Endothelial cell of umbilical vein (primary cell): ENCODE measurements around the gene ZFP36. TPM values are rescaled to one million over a fixed set of nuclear protein-coding genes. Genes with fewer than 3 reads are reported as not detected.

Experiments used
- BruUV-seq: library from RNA; stranded (reverse); fragments of 400-500 nt; replicated peaks from 2 replicates; lab custom pipeline; 2021; lab: Mats Ljungman, UMichigan
- CTCF ChIA-PET: fragments of 300-600, 350-600 bp; sonication (Branson Sonifier 250); formaldehyde crosslinking; loops from one replicate; lab custom pipeline; 2021; ENCODE audit warnings: antibody characterized with exemption, inconsistent platforms; lab: Charles Lee
- POLR2A ChIA-PET: fragments of 300-600, 350-600 bp; sonication (Branson Sonifier 250); formaldehyde crosslinking; loops from one replicate; lab custom pipeline; 2021; ENCODE audit warnings: antibody characterized with exemption, inconsistent platforms; lab: Charles Lee
- DNase-seq: peaks from one replicate; pipeline ENCODE4 v3.0.0-alpha.2; 2011; ENCODE audit warnings: low read depth, low spot score
- FAIRE-seq: peaks from 2 replicates; lab custom pipeline; 2011; peaks lifted over from hg19 to GRCh38; lab: Jason Lieb, UNC
- H2AFZ ChIP-seq: 2 replicates; pipeline ENCODE4 v1.6.0; 2012; ENCODE audit warnings: low read depth, low read length, control low read depth, inconsistent platforms
- H3K27ac ChIP-seq: 2 replicates; pipeline ENCODE4 v1.5.1; 2011; ENCODE audit warnings: low read depth, mild to moderate bottlenecking, control low read depth, low read length, moderate library complexity; ENCODE audit not compliant: insufficient read depth
- H3K27me3 ChIP-seq, 2 experiments: 2 replicates each; pipeline versions ENCODE4 v1.6.0 to v1.6.1; 2011; ENCODE audit warnings: low read length in 2 of 2, mixed read lengths in 1 of 2; ENCODE audit not compliant: control insufficient read depth in 2 of 2, insufficient read depth in 2 of 2
- H3K36me3 ChIP-seq, 2 experiments: 2 replicates in 1 of 2; 3 replicates in 1 of 2; pipeline ENCODE4 v1.5.1; 2011; ENCODE audit warnings: low read length in 2 of 2, mild to moderate bottlenecking in 1 of 2, moderate library complexity in 1 of 2; ENCODE audit not compliant: control insufficient read depth in 2 of 2, insufficient read depth in 2 of 2; ENCODE audit errors: extremely low read depth in 1 of 2
- H3K4me1 ChIP-seq: 3 replicates; pipeline ENCODE4 v1.5.1; 2011; ENCODE audit warnings: mild to moderate bottlenecking, low read length; ENCODE audit not compliant: control insufficient read depth, insufficient read depth; ENCODE audit errors: extremely low read depth
- H3K4me2 ChIP-seq: 2 replicates; pipeline ENCODE4 v1.6.1; 2011; ENCODE audit warnings: low read length, control low read depth, mixed read lengths; ENCODE audit not compliant: insufficient read depth
- H3K4me3 ChIP-seq, 3 experiments: fragments of 200-600 bp in 1 of 3; sonication (generic), shearing (Covaris generic) in 1 of 3; replicated peaks in 1 of 3; 2 replicates each; pipeline ENCODE4 v1.5.1; 2011 to 2016; ENCODE audit warnings: control low read depth in 3 of 3, low read length in 3 of 3, mild to moderate bottlenecking in 2 of 3, inconsistent platforms in 1 of 3, low read depth in 1 of 3, moderate library complexity in 1 of 3; ENCODE audit not compliant: insufficient read depth in 1 of 3
- H3K79me2 ChIP-seq: 2 replicates; pipeline ENCODE4 v1.6.0; 2012; ENCODE audit warnings: low read length, inconsistent platforms; ENCODE audit not compliant: control insufficient read depth, insufficient read depth
- H3K9ac ChIP-seq: replicated peaks from 2 replicates; pipeline ENCODE3; 2011; ENCODE audit warnings: low read length, control low read depth; ENCODE audit not compliant: insufficient read depth; ENCODE audit errors: extremely low read depth
- H3K9me1 ChIP-seq: replicated peaks from 3 replicates; pipeline ENCODE4 v1.6.0; 2011; ENCODE audit warnings: mild to moderate bottlenecking, low read length; ENCODE audit not compliant: control insufficient read depth, insufficient read depth; ENCODE audit errors: extremely low read depth
- H3K9me3 ChIP-seq: replicated peaks from 2 replicates; pipeline ENCODE4 v1.5.1; 2012; ENCODE audit warnings: low read length, inconsistent platforms; ENCODE audit not compliant: control insufficient read depth, insufficient read depth
- H4K20me1 ChIP-seq: replicated peaks from 2 replicates; pipeline ENCODE3; 2011; ENCODE audit warnings: mild to moderate bottlenecking, low read length; ENCODE audit not compliant: control insufficient read depth, insufficient read depth; ENCODE audit errors: extremely low read depth
- CTCF ChIP-seq, 2 donors: IDR thresholded peaks; 1 replicate in 1 of 2; 2 replicates in 1 of 2; pipeline ENCODE4 v1.5.1; 2011; ENCODE audit warnings: low read length in 2 of 2, mild to moderate bottlenecking in 2 of 2, moderate library complexity in 2 of 2, control low read depth in 1 of 2, inconsistent platforms in 1 of 2, low read depth in 1 of 2; ENCODE audit not compliant: insufficient read depth in 1 of 2; ENCODE audit errors: extremely low read depth in 1 of 2
- EZH2 ChIP-seq: IDR thresholded peaks from 2 replicates; pipeline ENCODE4 v1.6.1; 2012; ENCODE audit warnings: borderline replicate concordance, low read depth, mild to moderate bottlenecking, moderate library complexity, low read length, inconsistent platforms; ENCODE audit not compliant: severe bottlenecking
- GATA2 ChIP-seq: IDR thresholded peaks from 2 replicates; pipeline ENCODE4 v1.7.0; 2011; ENCODE audit warnings: low read depth, mild to moderate bottlenecking, moderate library complexity, mixed read lengths, low read length; ENCODE audit not compliant: insufficient read length, insufficient read depth
- JUN ChIP-seq: IDR thresholded peaks from 2 replicates; pipeline ENCODE4 v1.6.1; 2011; ENCODE audit warnings: borderline replicate concordance, low read depth; ENCODE audit not compliant: insufficient read length, insufficient read depth
- MAX ChIP-seq: IDR thresholded peaks from 2 replicates; pipeline ENCODE4 v1.6.1; 2011; ENCODE audit not compliant: insufficient read depth, insufficient read length
- MYC ChIP-seq: IDR thresholded peaks from one replicate; pipeline ENCODE4 v1.6.1; 2011; ENCODE audit warnings: mild to moderate bottlenecking, low read depth, low read length
- POLR2A ChIP-seq: IDR thresholded peaks from 2 replicates; pipeline ENCODE4 v1.6.1; 2012; ENCODE audit warnings: low read depth, mild to moderate bottlenecking, control low read depth, low read length
- POLR2AphosphoS5 ChIP-seq: IDR thresholded peaks from 2 replicates; pipeline ENCODE4 v1.6.1; 2012; ENCODE audit warnings: low read depth, mild to moderate bottlenecking, control low read depth, low read length, moderate library complexity; ENCODE audit not compliant: insufficient read depth
- dilution Hi-C: fragments of 300-500 bp; cut with MboI; formaldehyde crosslinking; loops from one replicate; pipeline ENCODE4 v1.15.0; 2019; ENCODE audit warnings: low sequenced_read_pairs; ENCODE audit not compliant: extremely low pct_ligation_motif_present
- intact Hi-C: fragments of 100-400 bp; cut with micrococcal nuclease; formaldehyde crosslinking; loops from one replicate; pipeline ENCODE4 v1.10.0; 2022
- polyA plus RNA-seq, 4 experiments: library from polyadenylated mRNA; depleted of rRNA in 3 of 4; stranded (reverse) in 3 of 4; unstranded in 1 of 4; fragments of >200 nt; gene quantifications; 2 replicates each; pipeline versions ENCODE4 v1.2.1 to v1.2.3, GENCODE V29; 2011 to 2012; ENCODE audit warnings: missing spikeins in 1 of 4
- total RNA-seq: library from RNA; stranded (reverse); gene quantifications from 2 replicates; pipeline ENCODE4 v1.2.3, GENCODE V29; 2021

The ZFP36 gene
- total and polyA plus RNA-seq, 2 donors (not counting 3 experiments of a cell fraction or from before 2014, with no cell fraction given), result 12.2 to 21.7 TPM

- dilution Hi-C loops, result no loop called here
- peak; percentile 50 for FAIRE-seq
- Histone ChIP-seq H3K9ac (no peak overlapping the region), H3K4me3 (no peak overlapping the region), H3K79me2 (peaks cover under 1% of the 10 kb centered on the region), H3K9me1 (no peaks in the 10 kb centered on the region), H4K20me1 (no peaks in the 10 kb centered on the region), H3K27ac (peak overlapping the region; percentile 89), H2AFZ (no peak overlapping the region), H3K9me3 (no peaks in the 10 kb centered on the region), H3K4me1 (peaks cover 25% of the 10 kb centered on the region), H3K27me3 (no peaks in the 10 kb centered on the region), H3K36me3 (peaks cover 0 to 4% of the 10 kb centered on the region in 2 experiments), H3K4me2 (peak overlapping the region; percentile 0)
- DNase-seq, result no peak
- intact Hi-C loops, result loop anchor here (1.0 kb wide), 1 partner anchor 11 kb away; the partner anchor contains the start of gene PLEKHG2
- TF ChIP-seq MAX, result no peak
- no peak for TF ChIP-seq JUN
- no peak for TF ChIP-seq POLR2A
- TF ChIP-seq POLR2AphosphoS5, result no peak
- TF ChIP-seq EZH2, result no peak
- TF ChIP-seq CTCF (IDR thresholded peaks at IDR 0.05; ENCODE audit: extremely low read depth in 1 of 2, insufficient read depth in 1 of 2, low read depth in 1 of 2, low read length in 2 of 2), result no peak
- no peak for TF ChIP-seq GATA2
- TF ChIP-seq MYC, result no peak
- ChIA-PET POLR2A (no interaction called here), CTCF (interaction anchor here (2.9 kb wide), 1 partner anchor 10 kb away, joined by 22 read pairs; the partner anchor contains the start of gene PLEKHG2)
- no TSS peak for BruUV-seq
Observed at GRCh38 chr19:39401549-39402345, 4.9 kb upstream of the ZFP36 start.
